ENCODE measurements around the gene P4HA2.

- TF ChIP-seq YY1 (IDR thresholded peaks at IDR 0.05; ENCODE audit: low read depth) (no peak), TEAD4 (IDR thresholded peaks at IDR 0.05) (no peak), CEBPB (IDR thresholded peaks at IDR 0.05) (no peak)
Observed at GRCh38 chr5:132264546-132265335, 37.1 kb upstream of the P4HA2 start.

All from Ishikawa (cell line).